K562 (cell line): ENCODE results near the gene EIF4E3. TPM values are rescaled to one million over a fixed set of nuclear protein-coding genes. Genes with fewer than 3 reads are reported as not detected.

Experiments used
- ATAC-seq: fragments of 200-7000 bp; cut with Tn5 transposase; 3 replicates; pipeline ENCODE4 v1.9.1; 2020; ENCODE audit warnings: moderate library complexity
- BruUV-seq: library from RNA; stranded (reverse); fragments of 400-500 nt; replicated peaks from 2 replicates; lab custom pipeline; 2021; lab: Mats Ljungman, UMichigan
- CTCF ChIA-PET: fragments of 300-600 bp; formaldehyde crosslinking; extraction: SDS; loops from one replicate; lab custom pipeline; 2021; ENCODE audit warnings: low intra/inter-chr PET ratio; lab: Yijun Ruan, JAX
- POLR2A ChIA-PET: fragments of 300-600, 350-650 bp; sonication (Branson Sonifier 250); formaldehyde crosslinking; extraction: SDS; loops from one replicate; lab custom pipeline; 2021; ENCODE audit warnings: antibody characterized with exemption, inconsistent platforms; lab: Yijun Ruan, JAX
- DNase-seq, 4 experiments: peaks; one replicate each; pipeline versions ENCODE4 v3.0.0 to v3.0.0-alpha.2; 2011 to 2018; ENCODE audit warnings: low spot score in 3 of 4, mixed read lengths in 3 of 4; ENCODE audit errors: extremely low read depth in 1 of 4
- FAIRE-seq: peaks from 2 replicates; lab custom pipeline; 2011; peaks lifted over from hg19 to GRCh38; lab: Jason Lieb, UNC
- H2AFZ ChIP-seq: 2 replicates; pipeline ENCODE4 v1.6.0; 2011; ENCODE audit warnings: low read depth, low read length, control low read depth, inconsistent platforms
- H3K27ac ChIP-seq: fragments of 200-600 bp; 3 replicates; pipeline ENCODE4 v1.8.0; 2011; ENCODE audit warnings: low read depth, mild to moderate bottlenecking, control low read depth, inconsistent platforms, low read length, moderate library complexity, mixed read lengths; ENCODE audit errors: extremely low read depth
- H3K27me3 ChIP-seq, 2 experiments: fragments of 300-600 bp in 1 of 2; 2 replicates in 1 of 2; 3 replicates in 1 of 2; pipeline versions ENCODE4 v1.6.0 to v1.8.0; 2011; ENCODE audit warnings: inconsistent platforms in 2 of 2, low read length in 2 of 2, mild to moderate bottlenecking in 1 of 2, mixed read lengths in 1 of 2, moderate library complexity in 1 of 2; ENCODE audit not compliant: control insufficient read depth in 2 of 2, insufficient read depth in 2 of 2
- H3K36me3 ChIP-seq: fragments of 300-600 bp; 3 replicates; pipeline ENCODE4 v1.8.0; 2011; ENCODE audit warnings: mild to moderate bottlenecking, low read length, inconsistent platforms; ENCODE audit not compliant: control insufficient read depth, insufficient read depth
- H3K4me1 ChIP-seq, 2 experiments: fragments of 200-600 bp in 1 of 2; replicated peaks in 1 of 2; 2 replicates in 1 of 2; 3 replicates in 1 of 2; pipeline versions ENCODE4 v1.5.1 to v1.8.0; 2011; ENCODE audit warnings: inconsistent platforms in 2 of 2, low read length in 2 of 2, mild to moderate bottlenecking in 1 of 2, mixed read lengths in 1 of 2, moderate library complexity in 1 of 2; ENCODE audit not compliant: control insufficient read depth in 2 of 2, insufficient read depth in 2 of 2
- H3K4me2 ChIP-seq: 2 replicates; pipeline ENCODE4 v1.6.1; 2011; ENCODE audit warnings: low read length, control low read depth, inconsistent platforms, mixed read lengths; ENCODE audit not compliant: insufficient read depth
- H3K4me3 ChIP-seq: fragments of 200-600 bp; sonication (generic), shearing (Covaris generic); 2 replicates; pipeline ENCODE4 v1.5.1; 2016; ENCODE audit warnings: control low read depth, inconsistent platforms
- H3K79me2 ChIP-seq: fragments of 200-600 bp; 3 replicates; pipeline ENCODE4 v1.8.0; 2011; ENCODE audit warnings: low read length, inconsistent platforms; ENCODE audit not compliant: control insufficient read depth, insufficient read depth
- H3K9ac ChIP-seq, 2 experiments: 2 replicates each; pipeline versions ENCODE4 v1.6.0 to v1.6.1; 2011; ENCODE audit warnings: low read depth in 2 of 2, low read length in 2 of 2, control low read depth in 1 of 2, inconsistent platforms in 1 of 2, mild to moderate bottlenecking in 1 of 2, mixed read lengths in 1 of 2; ENCODE audit not compliant: insufficient read depth in 1 of 2
- H3K9me1 ChIP-seq: one replicate; pipeline ENCODE4 v1.6.0; 2011; ENCODE audit warnings: inconsistent platforms, mild to moderate bottlenecking, low read length, moderate library complexity; ENCODE audit not compliant: control insufficient read depth, insufficient read depth
- H3K9me3 ChIP-seq: replicated peaks from 2 replicates; pipeline ENCODE4 v1.5.1; 2011; ENCODE audit warnings: low read depth, low read length, inconsistent platforms; ENCODE audit not compliant: control insufficient read depth, insufficient read depth
- H4K20me1 ChIP-seq: replicated peaks from 2 replicates; pipeline ENCODE4 v1.6.1; 2011; ENCODE audit warnings: low read length, inconsistent platforms, mixed read lengths; ENCODE audit not compliant: control insufficient read depth, insufficient read depth
- NCOA4 ChIP-seq: fragments of 450-650 bp; IDR thresholded peaks from 2 replicates; pipeline ENCODE4 v1.6.1; 2018; ENCODE audit warnings: mild to moderate bottlenecking; ENCODE audit not compliant: partially characterized antibody
- WGBS: fragments of 100-300 bp; shearing (Covaris generic); methylation state at CpG from one replicate; pipeline ENCODE4 v1.1.6; 2016; ENCODE audit warnings: low coverage, mixed read lengths; ENCODE audit not compliant: insufficient coverage; ENCODE audit errors: missing lambda C conversion rate; 5-methylcytosine and 5-hydroxymethylcytosine counted together
- in situ Hi-C: fragments of 300-500 bp; cut with MboI; formaldehyde crosslinking; loops from 4 replicates; pipeline ENCODE4 v1.15.0; 2018; ENCODE audit warnings: inconsistent platforms, mixed read lengths
- intact Hi-C: fragments of 100-400 bp; cut with micrococcal nuclease; formaldehyde crosslinking; loops from 2 replicates; pipeline ENCODE4 v1.14.2; 2022
- polyA plus RNA-seq, 8 experiments: library from polyadenylated mRNA; depleted of rRNA in 4 of 8; stranded (reverse) in 5 of 8; unstranded in 3 of 8; fragments of >200 nt; fragmentation: Nextera tagmentation in 2 of 8; fragmentation: Illumina TruSeq in 1 of 8; extraction: Ambion mirVana in 2 of 8; extraction: Trizol in 1 of 8; gene quantifications; 2 replicates each; pipeline versions ENCODE4 v1.2.1 to v1.2.3, GENCODE V29; 2011 to 2014; ENCODE audit warnings: inconsistent platforms in 1 of 8, missing spikeins in 1 of 8
- total RNA-seq, 7 experiments: library from RNA; depleted of rRNA in 6 of 7; stranded (reverse); fragments of >200 nt in 6 of 7; fragmentation: Illumina TruSeq in 2 of 7; extraction: Trizol in 2 of 7; gene quantifications; 2 replicates each; pipeline versions ENCODE4 v1.2.1 to v1.2.3, GENCODE V29; 2011 to 2021; ENCODE audit warnings: low replicate concordance in 1 of 7
- TF ChIP-seq, protein P1 (sequence below): fragments of 450-650 bp; formaldehyde crosslinking; IDR thresholded peaks from 2 replicates; pipeline ENCODE4 v1.4.0; 2020; ENCODE audit warnings: mild to moderate bottlenecking, moderate library complexity
- TF ChIP-seq, protein P2 (sequence below): fragments of 250-450 bp; sonication (Bioruptor Pico); IDR thresholded peaks from 2 replicates; pipeline ENCODE4 v1.8.0; 2021; ENCODE audit warnings: borderline replicate concordance, mild to moderate bottlenecking, moderate library complexity; ENCODE audit not compliant: poor library complexity, severe bottlenecking

The EIF4E3 gene
- total and polyA plus RNA-seq, 9 of the 15 experiments (the other 6 are each of a cell fraction or from before 2014, with no cell fraction given), result 0.18 to 2.5 (median 1.1) TPM

- no peaks in the 10 kb centered on the region for H4K20me1 ChIP-seq
- H3K27ac ChIP-seq, result no peak overlapping the region
- WGBS, result 25% methylated on average over 6 of the region's 7 CpGs
- intact Hi-C loops, result no loop called here
- H3K36me3 ChIP-seq, result no peaks in the 10 kb centered on the region
- H3K27me3 ChIP-seq, result no peaks in the 10 kb centered on the region
- no peak for ATAC-seq
- TF ChIP-seq, protein P1, sequence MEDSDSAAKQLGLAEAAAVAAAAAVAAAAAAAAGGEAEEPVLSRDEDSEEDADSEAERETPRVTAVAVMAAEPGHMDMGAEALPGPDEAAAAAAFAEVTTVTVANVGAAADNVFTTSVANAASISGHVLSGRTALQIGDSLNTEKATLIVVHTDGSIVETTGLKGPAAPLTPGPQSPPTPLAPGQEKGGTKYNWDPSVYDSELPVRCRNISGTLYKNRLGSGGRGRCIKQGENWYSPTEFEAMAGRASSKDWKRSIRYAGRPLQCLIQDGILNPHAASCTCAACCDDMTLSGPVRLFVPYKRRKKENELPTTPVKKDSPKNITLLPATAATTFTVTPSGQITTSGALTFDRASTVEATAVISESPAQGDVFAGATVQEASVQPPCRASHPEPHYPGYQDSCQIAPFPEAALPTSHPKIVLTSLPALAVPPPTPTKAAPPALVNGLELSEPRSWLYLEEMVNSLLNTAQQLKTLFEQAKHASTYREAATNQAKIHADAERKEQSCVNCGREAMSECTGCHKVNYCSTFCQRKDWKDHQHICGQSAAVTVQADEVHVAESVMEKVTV (CRISPR knock-in tag), result no peak
- TF ChIP-seq NCOA4, result no peak
- TF ChIP-seq, protein P2, sequence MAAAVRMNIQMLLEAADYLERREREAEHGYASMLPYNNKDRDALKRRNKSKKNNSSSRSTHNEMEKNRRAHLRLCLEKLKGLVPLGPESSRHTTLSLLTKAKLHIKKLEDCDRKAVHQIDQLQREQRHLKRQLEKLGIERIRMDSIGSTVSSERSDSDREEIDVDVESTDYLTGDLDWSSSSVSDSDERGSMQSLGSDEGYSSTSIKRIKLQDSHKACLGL (CRISPR knock-in tag), result no peak
- TF ChIP-seq, all 486 proteins: peak for 0
- Histone ChIP-seq H3K79me2 (no peaks in the 10 kb centered on the region), H3K4me3 (no peak overlapping the region), H3K4me2 (no peak overlapping the region), H2AFZ (no peak overlapping the region), H3K9me1 (no peaks in the 10 kb centered on the region), H3K9ac (no peak overlapping the region), H3K4me1 (no peaks in the 10 kb centered on the region), H3K9me3 (no peaks in the 10 kb centered on the region)
- FAIRE-seq, result no peak
- DNase-seq, result no peak
- CTCF ChIA-PET, result interaction anchor here (0.6 kb wide), 1 partner anchor 16 kb away, joined by 3 read pairs; no protein-coding TSS in a partner anchor
- no TSS peak for BruUV-seq
- in situ Hi-C loops, result no loop called here
- POLR2A ChIA-PET, result interaction anchor here (0.6 kb wide), 1 partner anchor 254 kb away, joined by 4 read pairs; no protein-coding TSS in a partner anchor
Observed at GRCh38 chr3:71684046-71684756, 41.0 kb downstream of the EIF4E3 start.
